DOHH2 (cell line): ENCODE results near the gene JMJD8.

ENCODE experiments used
- CTCF ChIP-seq: fragments of 200-600 bp; sonication (generic); IDR thresholded peaks from one replicate; pipeline ENCODE4 v1.5.1; 2014; ENCODE audit warnings: antibody characterized with exemption, mild to moderate bottlenecking, low read depth, low read length; ENCODE audit not compliant: poor library complexity, severe bottlenecking
- EZH2phosphoT487 ChIP-seq: fragments of 200-600 bp; sonication (generic); IDR thresholded peaks from 2 replicates; pipeline ENCODE4 v1.6.1; 2017; ENCODE audit warnings: borderline replicate concordance, mild to moderate bottlenecking, antibody characterized with exemption, low read length, moderate library complexity, mixed read lengths

GRCh38 chr16:711084-711483 is 26.9 kb upstream of the JMJD8 start:
- TF ChIP-seq CTCF = no peak
- no peak for TF ChIP-seq EZH2phosphoT487
